Effector memory CD4-positive, alpha-beta T cell (primary cell): Measurements from ENCODE around the gene EEA1.

Experiments used
- DNase-seq, 3 donors: peaks; one replicate each; pipeline ENCODE4 v3.0.0-alpha.2; 2020
- H3K27ac ChIP-seq: 2 replicates; pipeline ENCODE4 v1.7.0; 2013; ENCODE audit warnings: mild to moderate bottlenecking, low read length, moderate library complexity; ENCODE audit not compliant: insufficient read depth, poor library complexity, severe bottlenecking
- H3K27me3 ChIP-seq: replicated peaks from 2 replicates; pipeline ENCODE4 v1.7.0; 2013; ENCODE audit warnings: mild to moderate bottlenecking, low read length; ENCODE audit not compliant: insufficient read depth, control insufficient read depth, poor library complexity, severe bottlenecking
- H3K36me3 ChIP-seq: 2 replicates; pipeline ENCODE4 v1.7.0; 2013; ENCODE audit warnings: mild to moderate bottlenecking, low read length, moderate library complexity; ENCODE audit not compliant: control insufficient read depth, insufficient read depth
- H3K4me1 ChIP-seq: 2 replicates; pipeline ENCODE4 v1.7.0; 2013; ENCODE audit warnings: low read length, mild to moderate bottlenecking; ENCODE audit not compliant: control insufficient read depth, insufficient read depth, poor library complexity, severe bottlenecking
- H3K4me3 ChIP-seq: 2 replicates; pipeline ENCODE4 v1.7.0; 2013; ENCODE audit warnings: low read length, low read depth, mild to moderate bottlenecking; ENCODE audit not compliant: insufficient read depth, poor library complexity, severe bottlenecking
- H3K9me3 ChIP-seq: 2 replicates; pipeline ENCODE4 v1.7.0; 2013; ENCODE audit warnings: mild to moderate bottlenecking, low read length, moderate library complexity; ENCODE audit not compliant: control insufficient read depth

The EEA1 gene

GRCh38 chr12:92955997-92956663, 27.0 kb upstream of the EEA1 start:
- no peaks in the 10 kb centered on the region for H3K4me1 ChIP-seq
- no peaks in the 10 kb centered on the region for H3K9me3 ChIP-seq
- H3K36me3 ChIP-seq, result no peaks in the 10 kb centered on the region
- no peak overlapping the region for H3K27ac ChIP-seq
- H3K27me3 ChIP-seq, result no peaks in the 10 kb centered on the region
- no peak for DNase-seq
- no peak overlapping the region for H3K4me3 ChIP-seq

- no peak overlapping the region for H3K27ac ChIP-seq
- no peaks in the 10 kb centered on the region for H3K4me1 ChIP-seq
- H3K9me3 ChIP-seq, result no peaks in the 10 kb centered on the region
- no peak for DNase-seq
- no peak overlapping the region for H3K4me3 ChIP-seq
- H3K36me3 ChIP-seq, result no peaks in the 10 kb centered on the region
- H3K27me3 ChIP-seq, result no peaks in the 10 kb centered on the region
Observed at GRCh38 chr12:92953747-92954146, 24.7 kb upstream of the EEA1 start.

- Histone ChIP-seq H3K4me3 (no peak overlapping the region), H3K27me3 (no peaks in the 10 kb centered on the region), H3K4me1 (no peaks in the 10 kb centered on the region), H3K9me3 (no peaks in the 10 kb centered on the region), H3K27ac (no peak overlapping the region), H3K36me3 (no peaks in the 10 kb centered on the region)
- DNase-seq, result no peak
Observed at GRCh38 chr12:92952394-92952793, 23.3 kb upstream of the EEA1 start.

GRCh38 chr12:92951006-92951405, 21.9 kb upstream of the EEA1 start:
- no peak overlapping the region for H3K27ac ChIP-seq

DNA sequence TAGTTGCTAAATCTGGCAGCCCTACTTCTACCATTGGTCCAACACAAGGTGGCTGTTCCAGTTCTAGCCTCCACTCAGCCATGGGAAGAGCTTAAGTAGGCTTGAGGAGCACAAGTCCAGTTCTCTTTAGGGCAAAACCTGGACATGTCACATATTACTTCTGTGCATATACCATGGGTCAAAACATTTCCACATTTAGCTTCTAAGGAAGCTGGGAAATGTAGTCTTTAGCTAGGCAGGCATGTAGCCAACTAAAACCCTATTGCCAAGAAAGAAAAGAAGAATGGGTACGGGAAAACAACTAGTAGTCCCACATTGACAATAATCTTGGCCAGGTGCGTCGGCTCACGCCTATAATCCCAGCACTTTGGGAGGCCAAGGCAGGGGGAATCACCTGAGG, 20.9 kb upstream of the EEA1 start:
- no peak for DNase-seq
- Histone ChIP-seq H3K4me1 (no peaks in the 10 kb centered on the region), H3K9me3 (no peaks in the 10 kb centered on the region), H3K36me3 (no peaks in the 10 kb centered on the region), H3K27me3 (no peaks in the 10 kb centered on the region), H3K4me3 (no peak overlapping the region), H3K27ac (no peak overlapping the region)

More at GRCh38 chr12:92951006-92951405, 21.9 kb upstream of the EEA1 start:
- H3K27me3 ChIP-seq, result no peaks in the 10 kb centered on the region
- H3K9me3 ChIP-seq, result no peaks in the 10 kb centered on the region
- H3K36me3 ChIP-seq, result no peaks in the 10 kb centered on the region
- no peak overlapping the region for H3K4me3 ChIP-seq
- no peaks in the 10 kb centered on the region for H3K4me1 ChIP-seq
- DNase-seq, result no peak

DNA sequence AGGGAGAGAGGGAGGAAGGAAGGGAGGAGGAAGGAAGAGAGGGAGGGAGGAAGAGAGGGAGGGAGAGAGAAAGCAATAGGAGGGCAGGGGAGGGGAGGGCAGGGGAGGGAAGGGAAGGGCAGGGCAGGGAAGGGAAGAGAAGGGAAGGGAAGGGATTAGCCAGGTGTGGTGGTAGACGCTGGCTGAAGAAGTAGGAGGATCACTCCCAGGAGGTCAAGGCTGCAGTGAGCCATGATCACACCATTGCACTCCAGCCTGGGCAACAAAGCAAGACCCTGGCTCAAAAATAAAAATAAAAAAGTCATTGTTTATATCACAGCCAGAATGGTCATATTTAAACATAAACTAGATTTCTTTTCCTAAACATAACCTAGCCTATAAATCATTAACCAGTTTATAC, 20.4 kb upstream of the EEA1 start:
- H3K27ac ChIP-seq, result no peak overlapping the region
- H3K36me3 ChIP-seq, result no peaks in the 10 kb centered on the region
- no peak overlapping the region for H3K4me3 ChIP-seq
- no peak for DNase-seq
- H3K27me3 ChIP-seq, result no peaks in the 10 kb centered on the region
- H3K4me1 ChIP-seq, result no peaks in the 10 kb centered on the region
- no peaks in the 10 kb centered on the region for H3K9me3 ChIP-seq

- H3K4me3 ChIP-seq, result no peak overlapping the region
- no peaks in the 10 kb centered on the region for H3K4me1 ChIP-seq
- no peaks in the 10 kb centered on the region for H3K36me3 ChIP-seq
- H3K9me3 ChIP-seq, result no peaks in the 10 kb centered on the region
- H3K27ac ChIP-seq, result no peak overlapping the region
- H3K27me3 ChIP-seq, result no peaks in the 10 kb centered on the region
- no peak for DNase-seq
Observed at GRCh38 chr12:92947589-92948215, 18.6 kb upstream of the EEA1 start.

GRCh38 chr12:92945659-92946220, 16.6 kb upstream of the EEA1 start:
- H3K27me3 ChIP-seq, result no peaks in the 10 kb centered on the region
- H3K4me1 ChIP-seq, result no peaks in the 10 kb centered on the region
- H3K9me3 ChIP-seq, result no peaks in the 10 kb centered on the region
- no peaks in the 10 kb centered on the region for H3K36me3 ChIP-seq
- no peak overlapping the region for H3K4me3 ChIP-seq
- DNase-seq, result no peak
- no peak overlapping the region for H3K27ac ChIP-seq

DNA sequence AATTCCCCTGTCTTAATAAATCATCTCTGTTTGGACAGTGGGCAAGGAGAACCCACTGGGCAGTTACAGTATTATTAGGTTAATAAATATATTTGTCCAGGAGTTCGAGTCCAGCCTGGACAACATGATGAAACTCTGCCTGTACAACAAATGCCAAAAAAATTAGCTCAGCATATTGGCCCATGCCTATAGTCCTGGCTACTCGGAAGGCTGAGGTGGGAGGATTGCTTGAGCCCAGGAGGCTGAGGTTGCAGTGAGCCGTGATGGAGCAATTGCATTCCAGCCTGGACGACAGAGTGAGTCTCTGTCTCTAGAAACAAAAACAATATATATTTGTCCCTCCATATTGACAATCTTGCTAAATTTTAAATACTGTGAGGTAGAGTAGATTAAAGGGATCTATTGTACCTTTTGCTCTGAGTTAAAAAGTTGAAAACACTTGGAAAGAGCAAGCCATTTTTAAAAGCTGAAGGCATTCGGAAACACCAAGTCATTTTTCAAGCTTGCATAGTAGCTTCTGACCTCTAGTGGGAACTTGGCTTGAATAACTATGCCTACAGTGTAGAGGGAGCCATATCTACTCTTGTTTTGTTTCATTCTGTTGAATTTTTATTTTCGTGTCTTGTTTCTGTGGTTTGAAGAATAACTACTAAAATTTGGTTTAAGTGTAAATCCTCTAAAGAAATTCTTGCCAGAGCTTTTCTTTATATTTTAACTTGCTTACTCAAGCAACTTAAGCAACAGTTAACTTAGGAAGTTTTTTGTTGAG, 14.6 kb upstream of the EEA1 start:
- Histone ChIP-seq H3K36me3 (no peaks in the 10 kb centered on the region), H3K27me3 (no peaks in the 10 kb centered on the region), H3K27ac (no peak overlapping the region), H3K9me3 (no peaks in the 10 kb centered on the region), H3K4me3 (no peak overlapping the region), H3K4me1 (no peaks in the 10 kb centered on the region)
- DNase-seq, result no peak

DNA sequence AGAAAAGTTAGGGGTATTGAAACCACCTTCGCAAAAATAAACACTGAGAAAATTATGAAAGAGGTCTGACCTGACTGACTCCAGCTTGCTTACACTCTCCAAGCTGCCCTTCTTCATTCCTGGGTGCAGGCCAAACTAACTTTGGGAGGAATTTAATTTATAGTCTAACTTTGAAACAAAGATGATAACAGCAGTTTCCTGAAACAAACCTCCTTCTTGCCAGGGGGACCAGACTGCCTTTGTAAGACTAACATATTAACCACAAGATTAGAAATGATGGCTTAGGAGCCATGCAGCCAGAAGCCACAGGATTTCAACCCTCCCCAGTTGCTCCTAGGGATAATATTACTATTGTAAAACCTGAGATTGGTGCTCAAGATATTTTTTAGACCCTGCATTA, 13.8 kb upstream of the EEA1 start:
- Histone ChIP-seq H3K9me3 (no peaks in the 10 kb centered on the region), H3K4me1 (no peaks in the 10 kb centered on the region), H3K27ac (no peak overlapping the region), H3K4me3 (no peak overlapping the region), H3K36me3 (no peaks in the 10 kb centered on the region), H3K27me3 (no peaks in the 10 kb centered on the region)
- no peak for DNase-seq
